Fibroblast of pulmonary artery (primary cell): ENCODE data around the gene GRID2.
"Not testable (repeated sequence)": the region's sequence is repeated elsewhere in the genome, so short reads cannot be mapped to it uniquely, and the experiment has no call there.

Experiments
- DNase-seq: peaks from one replicate; pipeline ENCODE4 v3.0.0-alpha.2; 2010; ENCODE audit warnings: low read depth
- H3K4me3 ChIP-seq: replicated peaks from 2 replicates; pipeline ENCODE4 v1.5.1; 2011; ENCODE audit warnings: low read depth, mild to moderate bottlenecking, control low read depth, low read length, moderate library complexity
- TF ChIP-seq, protein P1 (sequence below): IDR thresholded peaks from 2 replicates; pipeline ENCODE4 v1.5.1; 2011; ENCODE audit warnings: mild to moderate bottlenecking, control low read depth, low read length, inconsistent platforms; ENCODE audit errors: missing control alignments

The GRID2 gene

DNA sequence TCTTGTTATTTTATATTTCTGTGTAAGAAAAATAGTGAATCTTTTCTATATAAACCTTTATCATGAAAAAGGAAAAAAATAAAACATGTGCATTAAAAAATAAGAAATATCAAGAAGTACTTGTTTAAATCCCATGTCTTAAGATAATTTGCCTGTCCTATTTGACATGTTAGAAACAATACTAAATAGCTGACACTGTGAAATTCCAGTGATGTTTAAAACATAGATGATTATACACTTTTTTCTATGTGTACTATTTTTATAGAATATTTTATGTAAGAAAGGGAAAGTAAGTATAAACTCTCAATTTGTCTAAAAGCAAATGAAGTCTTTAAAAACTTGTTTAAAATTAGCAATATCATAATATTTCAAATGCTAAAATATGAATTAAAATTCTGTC, 981.6 kb downstream of the GRID2 start:
- H3K4me3 ChIP-seq: no peak overlapping the region
- DNase-seq: no peak
- TF ChIP-seq, protein P1, sequence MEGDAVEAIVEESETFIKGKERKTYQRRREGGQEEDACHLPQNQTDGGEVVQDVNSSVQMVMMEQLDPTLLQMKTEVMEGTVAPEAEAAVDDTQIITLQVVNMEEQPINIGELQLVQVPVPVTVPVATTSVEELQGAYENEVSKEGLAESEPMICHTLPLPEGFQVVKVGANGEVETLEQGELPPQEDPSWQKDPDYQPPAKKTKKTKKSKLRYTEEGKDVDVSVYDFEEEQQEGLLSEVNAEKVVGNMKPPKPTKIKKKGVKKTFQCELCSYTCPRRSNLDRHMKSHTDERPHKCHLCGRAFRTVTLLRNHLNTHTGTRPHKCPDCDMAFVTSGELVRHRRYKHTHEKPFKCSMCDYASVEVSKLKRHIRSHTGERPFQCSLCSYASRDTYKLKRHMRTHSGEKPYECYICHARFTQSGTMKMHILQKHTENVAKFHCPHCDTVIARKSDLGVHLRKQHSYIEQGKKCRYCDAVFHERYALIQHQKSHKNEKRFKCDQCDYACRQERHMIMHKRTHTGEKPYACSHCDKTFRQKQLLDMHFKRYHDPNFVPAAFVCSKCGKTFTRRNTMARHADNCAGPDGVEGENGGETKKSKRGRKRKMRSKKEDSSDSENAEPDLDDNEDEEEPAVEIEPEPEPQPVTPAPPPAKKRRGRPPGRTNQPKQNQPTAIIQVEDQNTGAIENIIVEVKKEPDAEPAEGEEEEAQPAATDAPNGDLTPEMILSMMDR: no peak

DNA sequence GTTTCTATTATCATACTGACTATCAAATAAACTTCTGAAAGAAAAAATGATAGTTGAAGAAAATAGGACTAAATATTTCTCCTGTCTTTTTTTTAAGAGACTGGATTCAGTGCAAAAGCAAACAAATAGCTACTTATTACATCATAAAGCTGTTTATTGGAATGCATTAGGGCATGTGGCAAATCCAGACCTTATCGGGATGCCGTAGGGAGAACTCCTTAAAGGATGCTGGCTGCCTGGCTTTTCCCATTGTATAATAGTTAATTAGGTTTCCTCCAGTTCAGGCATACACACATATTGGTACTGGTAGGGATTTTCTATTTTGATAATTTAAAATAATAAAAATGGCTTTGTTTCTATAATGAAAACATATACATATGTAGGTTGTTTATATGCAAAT, 985.5 kb downstream of the GRID2 start:
- TF ChIP-seq, protein P1: no peak
- no peak for DNase-seq
- no peak overlapping the region for H3K4me3 ChIP-seq

DNA sequence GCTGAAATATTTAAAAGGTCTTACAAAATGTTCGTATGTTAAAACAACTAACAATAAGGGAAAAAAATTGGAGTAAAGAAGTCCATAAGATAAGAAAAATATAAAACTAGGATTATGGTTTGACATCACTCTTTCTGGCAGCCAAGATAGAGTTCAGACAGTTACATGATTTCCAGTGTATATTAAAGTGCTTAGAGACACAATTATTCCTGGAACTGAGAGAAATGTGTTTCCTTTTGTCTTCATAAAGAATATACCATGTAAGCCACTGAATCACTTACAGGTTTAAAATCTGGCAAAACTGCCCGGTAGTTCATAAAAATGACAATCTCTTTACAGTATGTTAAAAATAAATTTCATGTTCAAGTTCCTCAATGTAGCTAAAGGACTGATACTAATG, 986.1 kb downstream of the GRID2 start:
- no peak overlapping the region for H3K4me3 ChIP-seq
- no peak for DNase-seq
- TF ChIP-seq, protein P1: no peak

DNA sequence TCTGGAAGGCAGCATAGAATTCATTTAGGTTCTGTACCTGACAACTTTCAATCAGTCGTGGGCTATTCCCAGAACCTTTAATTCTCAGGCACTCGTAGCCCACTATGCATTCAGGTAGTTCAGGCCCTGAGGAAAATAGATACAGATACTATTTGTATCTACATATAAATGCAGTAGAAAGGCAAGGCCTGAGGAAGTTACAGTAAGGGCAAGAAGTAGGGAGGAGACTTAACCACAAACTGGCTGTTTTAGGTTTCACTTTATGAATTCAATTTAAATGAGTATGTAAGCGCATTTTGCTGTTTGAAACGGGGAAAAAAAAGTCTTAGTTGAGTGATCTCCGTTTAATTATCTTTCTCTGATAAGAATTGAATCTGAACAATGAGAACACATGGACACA, 995.4 kb downstream of the GRID2 start:
- TF ChIP-seq, protein P1: no peak
- DNase-seq: no peak
- H3K4me3 ChIP-seq: no peak overlapping the region

DNA sequence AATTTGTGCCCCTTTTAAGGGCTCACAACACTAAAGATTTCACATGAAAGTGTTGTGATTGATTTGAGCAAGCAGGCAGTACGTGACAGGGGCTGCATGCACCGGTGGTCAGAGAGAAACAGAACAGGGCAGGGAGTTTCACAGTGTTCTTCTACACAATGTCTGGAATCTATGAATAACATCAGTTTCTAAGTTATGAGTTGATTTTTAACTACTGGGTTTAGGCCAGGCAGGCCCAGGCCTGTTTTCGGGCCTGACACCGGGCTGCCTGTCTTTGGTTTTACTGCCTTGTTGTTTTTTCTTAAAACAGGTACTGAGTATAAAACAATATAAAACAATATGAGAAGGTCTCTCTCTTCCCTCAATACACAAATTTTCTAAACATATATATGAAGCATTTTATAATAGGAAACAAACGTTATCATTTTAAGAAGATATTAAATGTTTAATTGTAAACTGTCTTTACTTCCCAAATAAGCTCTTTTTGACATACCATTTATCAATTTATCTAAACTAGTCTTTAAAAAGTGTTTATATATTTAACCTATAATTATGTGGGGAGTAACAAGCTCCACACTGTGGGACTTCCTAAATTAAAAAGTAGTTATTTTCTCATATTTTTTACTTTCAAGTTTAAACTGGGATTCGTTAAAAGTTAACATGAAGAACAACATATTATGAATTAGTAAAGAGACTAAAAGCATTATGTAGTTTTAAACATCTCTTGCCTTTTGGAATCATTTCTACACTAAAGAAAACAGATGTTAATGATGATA, 997.2 kb downstream of the GRID2 start:
- not testable (repeated sequence) for H3K4me3 ChIP-seq, DNase-seq

DNA sequence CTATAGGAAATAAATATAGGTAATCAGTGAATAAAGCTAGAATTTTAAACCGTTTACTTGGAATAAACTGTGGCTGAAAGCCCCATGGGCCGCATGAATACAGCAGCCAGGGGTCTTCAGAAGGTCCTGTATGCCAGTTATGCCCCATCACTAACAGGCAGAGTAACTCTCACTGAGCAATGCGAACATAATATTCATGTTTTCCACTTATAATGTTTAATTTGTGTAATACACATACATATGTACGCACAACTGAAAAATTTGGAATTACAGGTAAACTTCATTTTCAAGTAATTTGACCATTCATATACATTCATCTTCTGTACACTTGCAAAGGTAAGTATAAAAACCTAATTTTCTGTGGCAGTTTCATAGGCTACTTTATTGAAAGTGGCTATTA, 998.5 kb downstream of the GRID2 start:
- no peak overlapping the region for H3K4me3 ChIP-seq
- TF ChIP-seq, protein P1: no peak

DNA sequence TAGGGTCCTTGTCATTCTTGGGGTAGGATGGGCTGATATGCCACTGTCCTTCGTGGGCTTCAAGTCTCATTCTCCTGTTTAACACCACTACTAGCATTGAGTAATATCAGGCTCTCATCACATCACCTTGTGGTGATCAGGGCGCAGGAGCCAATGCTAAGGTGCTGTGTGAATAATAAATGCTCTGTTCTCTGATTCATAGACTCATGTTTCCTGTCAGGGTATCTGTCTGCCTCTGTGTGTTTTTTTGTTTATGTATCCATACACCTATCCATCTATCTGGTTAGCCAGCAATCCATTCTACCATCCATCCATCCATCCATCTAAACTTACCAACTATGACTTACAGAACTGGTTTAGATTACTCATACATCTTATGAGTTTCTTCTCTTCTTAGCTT, 999.7 kb downstream of the GRID2 start:
- H3K4me3 ChIP-seq: no peak overlapping the region
- TF ChIP-seq, protein P1: no peak
- no peak for DNase-seq

More for the DNA sequence above, 998.5 kb downstream of the GRID2 start:
- DNase-seq: no peak
